K562 (cell line): ENCODE results near the gene OPA3. TPM values are rescaled to one million over a fixed set of nuclear protein-coding genes. Genes with fewer than 3 reads are reported as not detected.
A peak's percentile ranks its signal among the peaks of the same experiment; 100 is the strongest.

Experiments used
- E2F3 ChIP-seq: fragments of 250-450 bp; sonication (Bioruptor Pico); IDR thresholded peaks from 2 replicates; pipeline ENCODE4 v1.4.0; 2020; ENCODE audit warnings: mild to moderate bottlenecking
- ELF4 ChIP-seq: fragments of 450-650 bp; formaldehyde crosslinking; IDR thresholded peaks from 2 replicates; pipeline ENCODE4 v1.4.0; 2022; ENCODE audit warnings: missing genetic modification characterization
- HSF4 ChIP-seq: fragments of 250-450 bp; sonication (Bioruptor Pico); IDR thresholded peaks from 2 replicates; pipeline ENCODE4 v2.1.2; 2022; ENCODE audit warnings: mild to moderate bottlenecking, moderate library complexity, borderline replicate concordance
- JUND ChIP-seq, 2 experiments: IDR thresholded peaks; 2 replicates in 1 of 2; 3 replicates in 1 of 2; pipeline ENCODE4 v1.6.1; 2011; ENCODE audit warnings: borderline replicate concordance in 2 of 2, low read depth in 2 of 2, low read length in 2 of 2, improper control_type of control experiment in 1 of 2, missing biosample characterization in 1 of 2, missing genetic modification characterization in 1 of 2, missing genetic modification reagents in 1 of 2
- MED1 ChIP-seq: sonication (generic); formaldehyde crosslinking; IDR thresholded peaks from 2 replicates; pipeline ENCODE4 v1.8.1; 2023; ENCODE audit warnings: missing genetic modification reagents, borderline replicate concordance
- MYNN ChIP-seq, 2 experiments: sonication (generic); formaldehyde crosslinking in 1 of 2; IDR thresholded peaks; 2 replicates each; pipeline versions ENCODE4 v1.5.0 to v1.6.1; 2016 to 2020; ENCODE audit warnings: antibody characterized with exemption in 1 of 2, missing genetic modification reagents in 1 of 2
- NEUROD1 ChIP-seq: fragments of 150-350 bp; IDR thresholded peaks from 2 replicates; pipeline ENCODE4 v1.6.1; 2014; ENCODE audit warnings: borderline replicate concordance, low read length, low read depth; ENCODE audit not compliant: partially characterized antibody
- POLR2AphosphoS5 ChIP-seq: IDR thresholded peaks from 2 replicates; pipeline ENCODE4 v1.6.1; 2011; ENCODE audit warnings: mild to moderate bottlenecking, low read depth, low read length, moderate library complexity; ENCODE audit not compliant: control insufficient read depth, insufficient read depth
- RCOR1 ChIP-seq, 2 experiments: IDR thresholded peaks; 2 replicates each; pipeline ENCODE4 v1.6.1; 2012; ENCODE audit warnings: low read depth in 2 of 2, low read length in 2 of 2, borderline replicate concordance in 1 of 2, improper control_type of control experiment in 1 of 2
- TEAD4 ChIP-seq, 2 experiments: sonication (generic) in 1 of 2; formaldehyde crosslinking in 1 of 2; IDR thresholded peaks; 2 replicates each; pipeline versions ENCODE4 v1.6.1 to v1.8.0; 2012 to 2022; ENCODE audit warnings: borderline replicate concordance in 1 of 2, inconsistent platforms in 1 of 2, low read length in 1 of 2, mild to moderate bottlenecking in 1 of 2, missing genetic modification reagents in 1 of 2
- TRIM24 ChIP-seq, 2 experiments: fragments of 450-650 bp; IDR thresholded peaks; 2 replicates each; pipeline ENCODE4 v1.6.1; 2016
- ZNF134 ChIP-seq: fragments of 250-450 bp; sonication (Bioruptor Pico); conservative IDR thresholded peaks from 2 replicates; pipeline ENCODE4 v1.4.0; 2020
- ZNF274 ChIP-seq: IDR thresholded peaks from 2 replicates; pipeline ENCODE4 v1.6.1; 2011; ENCODE audit warnings: low read depth, mild to moderate bottlenecking, low read length, moderate library complexity, borderline replicate concordance
- ZNF316 ChIP-seq: fragments of 450-650 bp; IDR thresholded peaks from 2 replicates; pipeline ENCODE4 v1.6.1; 2016
- ZNF324 ChIP-seq: fragments of 250-450 bp; sonication (Bioruptor Pico); IDR thresholded peaks from 2 replicates; pipeline ENCODE4 v1.4.0; 2020; ENCODE audit warnings: mild to moderate bottlenecking
- ZNF347 ChIP-seq: fragments of 450-650 bp; formaldehyde crosslinking; IDR thresholded peaks from 2 replicates; pipeline ENCODE4 v1.4.0; 2020; ENCODE audit warnings: low read depth, mild to moderate bottlenecking, moderate library complexity
- ZNF395 ChIP-seq: fragments of 200-800 bp; sonication (Bioruptor generic); IDR thresholded peaks from 2 replicates; pipeline ENCODE4 v1.6.1; 2017; ENCODE audit warnings: missing genetic modification characterization, missing compliant biosample characterization
- polyA plus RNA-seq, 8 experiments: library from polyadenylated mRNA; depleted of rRNA in 4 of 8; stranded (reverse) in 5 of 8; unstranded in 3 of 8; fragments of >200 nt; fragmentation: Nextera tagmentation in 2 of 8; fragmentation: Illumina TruSeq in 1 of 8; extraction: Ambion mirVana in 2 of 8; extraction: Trizol in 1 of 8; gene quantifications; 2 replicates each; pipeline versions ENCODE4 v1.2.1 to v1.2.3, GENCODE V29; 2011 to 2014; ENCODE audit warnings: inconsistent platforms in 1 of 8, missing spikeins in 1 of 8
- total RNA-seq, 7 experiments: library from RNA; depleted of rRNA in 6 of 7; stranded (reverse); fragments of >200 nt in 6 of 7; fragmentation: Illumina TruSeq in 2 of 7; extraction: Trizol in 2 of 7; gene quantifications; 2 replicates each; pipeline versions ENCODE4 v1.2.1 to v1.2.3, GENCODE V29; 2011 to 2021; ENCODE audit warnings: low replicate concordance in 1 of 7
- TF ChIP-seq, protein P1 (sequence below): fragments of 250-450 bp; sonication (Bioruptor Pico); IDR thresholded peaks from 2 replicates; pipeline ENCODE4 v1.5.0; 2021; ENCODE audit warnings: mild to moderate bottlenecking, borderline replicate concordance
- TF ChIP-seq, protein P2 (sequence below), 2 experiments: fragments of 450-650 bp; IDR thresholded peaks; 2 replicates each; pipeline ENCODE4 v1.6.1; 2016

OPA3 gene
- total and polyA plus RNA-seq, 9 of the 15 experiments (the other 6 are each of a cell fraction or from before 2014, with no cell fraction given) = 1.4 to 18.8 (median 9.0) TPM

GRCh38 chr19:45506989-45507871 lies 77.4 kb downstream of the OPA3 start, which contains the start of gene VASP (continued):
- TF ChIP-seq ZNF134 (no peak), NEUROD1 (peak; percentile 97), ZNF316 (no peak), MYNN (IDR thresholded peaks at IDR 0.05) (peak; percentile 43; the same call in 1 of the 2 replicates), MYNN (CRISPR knock-in tag; IDR thresholded peaks at IDR 0.05) (no peak), RCOR1 (IDR thresholded peaks at IDR 0.05; ENCODE audit: borderline replicate concordance in 1 of 2, low read depth in 2 of 2, low read length in 2 of 2) (no peak; a peak in 1 of 4 replicates), POLR2AphosphoS5 (peak; percentile 94), ZNF347 (CRISPR knock-in tag) (no peak), ELF4 (CRISPR knock-in tag) (no peak), ZNF324 (CRISPR knock-in tag) (no peak), MED1 (CRISPR knock-in tag) (no peak), TEAD4 (IDR thresholded peaks at IDR 0.05; ENCODE audit: low read length) (peak; percentile 44; the same call in 1 of the 2 replicates), TEAD4 (CRISPR knock-in tag; IDR thresholded peaks at IDR 0.05; ENCODE audit: borderline replicate concordance) (no peak), ZNF274 (no peak), E2F3 (CRISPR knock-in tag) (no peak), HSF4 (CRISPR knock-in tag) (no peak), ZNF395 (no peak; the same call in 1 of the 2 replicates), TRIM24 (IDR thresholded peaks at IDR 0.05) (no peak), JUND (IDR thresholded peaks at IDR 0.05; ENCODE audit: borderline replicate concordance, low read depth, low read length) (peak; percentile 88), JUND (tag; IDR thresholded peaks at IDR 0.05; ENCODE audit: borderline replicate concordance, low read depth, low read length) (no peak; the same call in 2 of the 3 replicates)
- TF ChIP-seq, protein P1, sequence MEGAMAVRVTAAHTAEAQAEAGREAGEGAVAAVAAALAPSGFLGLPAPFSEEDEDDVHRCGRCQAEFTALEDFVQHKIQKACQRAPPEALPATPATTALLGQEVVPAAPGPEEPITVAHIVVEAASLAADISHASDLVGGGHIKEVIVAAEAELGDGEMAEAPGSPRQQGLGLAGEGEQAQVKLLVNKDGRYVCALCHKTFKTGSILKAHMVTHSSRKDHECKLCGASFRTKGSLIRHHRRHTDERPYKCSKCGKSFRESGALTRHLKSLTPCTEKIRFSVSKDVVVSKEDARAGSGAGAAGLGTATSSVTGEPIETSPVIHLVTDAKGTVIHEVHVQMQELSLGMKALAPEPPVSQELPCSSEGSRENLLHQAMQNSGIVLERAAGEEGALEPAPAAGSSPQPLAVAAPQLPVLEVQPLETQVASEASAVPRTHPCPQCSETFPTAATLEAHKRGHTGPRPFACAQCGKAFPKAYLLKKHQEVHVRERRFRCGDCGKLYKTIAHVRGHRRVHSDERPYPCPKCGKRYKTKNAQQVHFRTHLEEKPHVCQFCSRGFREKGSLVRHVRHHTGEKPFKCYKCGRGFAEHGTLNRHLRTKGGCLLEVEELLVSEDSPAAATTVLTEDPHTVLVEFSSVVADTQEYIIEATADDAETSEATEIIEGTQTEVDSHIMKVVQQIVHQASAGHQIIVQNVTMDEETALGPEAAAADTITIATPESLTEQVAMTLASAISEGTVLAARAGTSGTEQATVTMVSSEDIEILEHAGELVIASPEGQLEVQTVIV (CRISPR knock-in tag) = 0 out of 2 replicates have a peak, but pooled peaks have one; percentile 34
- TF ChIP-seq, protein P2, sequence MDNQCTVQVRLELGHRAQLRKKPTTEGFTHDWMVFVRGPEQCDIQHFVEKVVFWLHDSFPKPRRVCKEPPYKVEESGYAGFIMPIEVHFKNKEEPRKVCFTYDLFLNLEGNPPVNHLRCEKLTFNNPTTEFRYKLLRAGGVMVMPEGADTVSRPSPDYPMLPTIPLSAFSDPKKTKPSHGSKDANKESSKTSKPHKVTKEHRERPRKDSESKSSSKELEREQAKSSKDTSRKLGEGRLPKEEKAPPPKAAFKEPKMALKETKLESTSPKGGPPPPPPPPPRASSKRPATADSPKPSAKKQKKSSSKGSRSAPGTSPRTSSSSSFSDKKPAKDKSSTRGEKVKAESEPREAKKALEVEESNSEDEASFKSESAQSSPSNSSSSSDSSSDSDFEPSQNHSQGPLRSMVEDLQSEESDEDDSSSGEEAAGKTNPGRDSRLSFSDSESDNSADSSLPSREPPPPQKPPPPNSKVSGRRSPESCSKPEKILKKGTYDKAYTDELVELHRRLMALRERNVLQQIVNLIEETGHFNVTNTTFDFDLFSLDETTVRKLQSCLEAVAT (IDR thresholded peaks at IDR 0.05) = peak in 1 of 2 experiments; percentile 63; a peak in 1 of 4 replicates
